GM12874 (cell line): ENCODE results near the gene MIEF2.

ENCODE experiments used
- CTCF ChIP-seq: IDR thresholded peaks from 2 replicates; pipeline ENCODE4 v1.5.1; 2011; ENCODE audit warnings: low read depth, mild to moderate bottlenecking, control low read depth, low read length, moderate library complexity; ENCODE audit not compliant: insufficient read depth

Gene MIEF2

GRCh38 chr17:18230288-18231141 is 29.9 kb upstream of the MIEF2 start:
- TF ChIP-seq CTCF, result no peak

- TF ChIP-seq CTCF, result no peak
These were observed 29.3 kb upstream of the MIEF2 start for GRCh38 chr17:18231164-18231563.

- no peak for TF ChIP-seq CTCF
These were observed 26.5 kb upstream of the MIEF2 start for GRCh38 chr17:18233803-18234518.

GRCh38 chr17:18234853-18235380 is 25.5 kb upstream of the MIEF2 start:
- TF ChIP-seq CTCF, result no peak

GRCh38 chr17:18235743-18236256 is 24.7 kb upstream of the MIEF2 start:
- no peak for TF ChIP-seq CTCF

- no peak for TF ChIP-seq CTCF
These were observed 24.0 kb upstream of the MIEF2 start for GRCh38 chr17:18236494-18236893.

GRCh38 chr17:18237461-18237860 is 23.0 kb upstream of the MIEF2 start:
- no peak for TF ChIP-seq CTCF
